Activated CD4-positive, alpha-beta T cell treated with anti-CD3 and anti-CD28 coated beads, Interleukin-2, amount 50 U/mL, for 16 hours (primary cell): ENCODE measurements around the gene RIOK3.
A peak's percentile ranks its signal among the peaks of the same experiment; 100 is the strongest.
"Not testable (repeated sequence)": the region's sequence is repeated elsewhere in the genome, so short reads cannot be mapped to it uniquely, and the experiment has no call there.

Source experiments
- DNase-seq: peaks from one replicate; pipeline ENCODE4 v3.0.0-alpha.2; 2020

The RIOK3 gene

GRCh38 chr18:23452347-23452727 is 750 bp upstream of the RIOK3 start:
- DNase-seq = no peak

- peak; percentile 28 for DNase-seq
Observed at GRCh38 chr18:23453680-23454058, 582 bp downstream of the RIOK3 start.

GRCh38 chr18:23456835-23457234 is 3.7 kb downstream of the RIOK3 start:
- DNase-seq = no peak

- no peak for DNase-seq
Observed at GRCh38 chr18:23458830-23459529, 5.9 kb downstream of the RIOK3 start.

- no peak for DNase-seq
Observed at GRCh38 chr18:23459530-23459921, 6.4 kb downstream of the RIOK3 start.

- no peak for DNase-seq
Observed at GRCh38 chr18:23460285-23461273, 7.5 kb downstream of the RIOK3 start.

GRCh38 chr18:23462876-23463275 is 9.8 kb downstream of the RIOK3 start:
- DNase-seq = no peak

GRCh38 chr18:23468753-23469459 is 15.8 kb downstream of the RIOK3 start:
- no peak for DNase-seq

- no peak for DNase-seq
Observed at GRCh38 chr18:23470620-23471387, 17.7 kb downstream of the RIOK3 start.

GRCh38 chr18:23471486-23471885 is 18.4 kb downstream of the RIOK3 start:
- no peak for DNase-seq

- DNase-seq = no peak
Observed at GRCh38 chr18:23479829-23480505, 26.9 kb downstream of the RIOK3 start.

GRCh38 chr18:23484561-23485182 is 31.6 kb downstream of the RIOK3 start:
- DNase-seq = no peak

GRCh38 chr18:23485386-23485785 is 32.3 kb downstream of the RIOK3 start:
- DNase-seq = no peak

- peak; percentile 25 for DNase-seq
Observed at GRCh38 chr18:23487738-23488570, 34.9 kb downstream of the RIOK3 start.

- not testable (repeated sequence) for DNase-seq
Observed at GRCh38 chr18:23489586-23489985, 36.5 kb downstream of the RIOK3 start.

- DNase-seq = no peak
Observed at GRCh38 chr18:23493654-23494053, 40.6 kb downstream of the RIOK3 start.

GRCh38 chr18:23494992-23495391 is 41.9 kb downstream of the RIOK3 start:
- no peak for DNase-seq

GRCh38 chr18:23495723-23496440 is 42.8 kb downstream of the RIOK3 start:
- DNase-seq = no peak

- DNase-seq = no peak
Observed at GRCh38 chr18:23498117-23498516, 45.0 kb downstream of the RIOK3 start.

- DNase-seq = peak; percentile 83
Observed at GRCh38 chr18:23498877-23499276, 45.8 kb downstream of the RIOK3 start.
